Inflammatory macrophage (primary cell): Measurements from ENCODE around the gene SUPT20H.
A peak's percentile ranks its signal among the peaks of the same experiment; 100 is the strongest.

Experiments used
- DNase-seq, 2 donors: peaks; one replicate each; pipeline ENCODE4 v3.0.0-alpha.2; 2020 to 2022
- total RNA-seq, 18 experiments: gene quantifications; one replicate each; lab custom pipeline; 2026; ENCODE audit warnings: mixed read lengths in 6 of 18, inconsistent platforms in 2 of 18; lab: John Stamatoyannopoulos, UW

The SUPT20H gene
- total RNA-seq: 17.4 to 72.7 (median 37.9) reads per million in 18 experiments

DNA sequence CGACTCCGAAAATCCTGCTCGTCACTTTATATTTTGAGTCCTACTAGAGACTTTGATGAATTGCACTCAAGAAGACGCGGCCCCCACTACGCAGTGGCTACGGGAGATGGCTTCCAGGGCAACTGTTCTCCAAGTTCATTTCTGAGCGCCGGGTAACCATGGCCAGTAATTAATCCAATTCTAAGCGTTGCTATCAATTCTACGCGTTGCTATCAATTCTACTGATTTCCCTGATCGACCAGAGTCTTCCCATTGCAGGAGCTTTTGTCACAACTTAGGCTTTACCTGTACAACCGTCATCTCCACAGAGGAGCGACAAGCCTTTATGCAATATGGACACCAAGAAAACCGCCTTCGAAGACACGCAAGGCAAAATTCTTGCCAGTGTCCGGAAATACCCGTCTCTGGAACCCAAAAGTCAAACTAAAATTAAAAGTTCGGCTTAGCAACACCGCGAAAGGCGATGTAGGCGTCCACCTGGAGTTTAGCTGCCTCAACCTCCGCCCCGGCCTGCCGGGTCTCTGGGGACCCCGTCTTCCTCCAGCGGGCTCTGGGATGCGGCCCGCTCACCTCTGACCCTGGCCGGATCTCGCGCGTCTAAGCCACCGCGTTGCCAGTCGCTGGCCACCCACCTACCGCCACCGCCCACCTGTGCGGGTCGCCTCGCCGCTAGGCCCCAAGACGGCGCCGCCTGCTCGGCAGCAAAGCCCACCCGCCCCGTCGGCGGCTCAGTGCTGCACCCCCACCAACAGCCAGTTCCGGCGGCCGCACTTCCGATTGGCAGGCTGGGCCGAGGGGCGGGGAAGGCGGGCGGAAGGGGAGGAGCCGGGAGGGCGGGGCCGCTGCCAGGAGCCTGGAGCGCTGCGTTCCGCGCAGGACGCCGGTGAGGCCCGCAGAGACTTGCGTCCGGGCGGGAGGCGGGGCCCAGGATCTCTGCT, at the start of gene SUPT20H:
Gene SUPT20H, minus strand, starts transcription at position 779 of the 938 bp plus-strand sequence. CDS start 8,198 bp downstream, outside the sequence.
- peak; percentile 91 to 93 for DNase-seq

DNA sequence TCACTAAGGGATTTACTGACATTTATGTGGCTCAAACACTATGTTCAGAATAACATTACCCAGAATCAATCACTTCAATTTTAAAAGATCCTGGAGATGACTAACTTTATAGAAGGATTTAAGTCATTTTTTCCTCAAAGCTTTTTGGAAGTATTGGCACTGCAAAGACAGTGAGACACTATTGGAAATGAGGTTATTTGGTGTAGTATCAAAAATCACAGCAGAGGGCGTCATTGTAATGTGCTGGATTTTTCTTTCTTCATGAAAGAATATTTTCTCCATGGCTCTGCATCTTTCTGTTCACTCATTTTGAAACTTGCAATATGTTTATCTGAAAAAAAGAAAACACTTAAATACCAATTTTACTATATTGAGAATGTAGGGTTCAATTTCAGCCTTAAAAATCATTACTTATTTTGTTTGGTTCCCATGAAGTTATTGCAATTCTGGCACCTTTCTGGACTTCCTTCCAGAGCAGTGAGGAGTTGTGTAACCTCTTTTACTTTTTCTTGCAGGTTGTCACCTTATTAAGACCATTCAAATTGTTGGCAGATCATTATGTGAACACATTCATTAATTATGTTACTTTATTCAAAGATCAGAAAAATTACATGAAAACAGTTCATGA, 49.7 kb upstream of the SUPT20H start:
- no peak for DNase-seq

DNA sequence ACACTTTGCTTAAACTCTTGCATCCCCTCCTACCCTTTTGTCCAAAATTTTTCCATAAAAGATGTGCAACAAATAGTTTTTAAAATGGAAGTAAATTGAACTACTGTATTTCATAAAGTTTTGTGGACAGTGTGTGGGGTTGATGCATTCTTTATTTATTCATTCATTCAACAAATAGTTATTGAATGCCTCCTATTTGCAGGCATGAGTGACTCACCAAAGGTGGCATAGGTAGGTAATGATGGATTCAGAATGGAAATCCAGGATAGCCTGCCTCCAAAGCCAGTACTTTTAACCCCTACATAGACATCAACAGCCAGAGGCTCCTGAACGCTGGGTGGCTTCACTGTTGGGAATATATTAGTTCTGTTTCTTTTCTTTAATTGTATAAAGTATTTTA, 48.4 kb upstream of the SUPT20H start:
- DNase-seq: no peak

DNA sequence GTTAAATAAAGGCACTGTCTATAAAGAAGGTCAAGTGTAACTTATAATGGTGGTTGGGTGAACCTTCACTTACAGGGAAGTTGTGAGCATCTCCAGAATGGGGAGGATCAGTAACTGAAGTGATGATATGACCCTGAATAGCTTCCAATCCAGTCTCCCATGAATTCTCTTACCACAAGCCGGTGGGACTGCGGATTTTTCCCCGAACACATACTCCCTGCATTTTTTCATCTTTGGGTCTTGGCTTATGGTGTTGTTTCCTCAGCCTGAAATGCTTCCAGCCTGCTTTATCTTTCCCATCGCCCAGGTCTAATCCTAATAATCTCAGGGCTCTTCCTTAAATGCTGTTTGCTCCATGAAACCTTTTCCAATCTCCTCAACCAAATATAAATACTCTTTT, 48.0 kb upstream of the SUPT20H start:
- no peak for DNase-seq

DNA sequence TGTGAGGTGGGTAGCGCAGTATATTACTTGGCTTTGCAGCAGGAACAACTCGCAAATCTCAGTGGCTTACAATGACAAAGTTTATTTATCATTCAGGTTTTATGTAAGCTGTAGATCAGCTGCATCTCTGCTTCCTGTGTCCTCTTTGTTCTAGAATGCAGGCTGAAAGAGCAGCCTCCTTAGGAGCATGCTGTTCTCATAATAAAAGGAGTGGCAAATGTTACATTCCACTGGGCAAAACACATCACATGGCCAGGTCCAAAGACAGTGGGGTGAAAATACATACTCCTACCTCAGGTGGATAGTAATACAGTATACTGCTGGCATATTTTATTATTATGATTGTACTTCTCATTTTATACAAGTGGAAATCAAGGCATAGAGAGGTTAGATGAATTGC, 47.2 kb upstream of the SUPT20H start:
- no peak for DNase-seq

DNA sequence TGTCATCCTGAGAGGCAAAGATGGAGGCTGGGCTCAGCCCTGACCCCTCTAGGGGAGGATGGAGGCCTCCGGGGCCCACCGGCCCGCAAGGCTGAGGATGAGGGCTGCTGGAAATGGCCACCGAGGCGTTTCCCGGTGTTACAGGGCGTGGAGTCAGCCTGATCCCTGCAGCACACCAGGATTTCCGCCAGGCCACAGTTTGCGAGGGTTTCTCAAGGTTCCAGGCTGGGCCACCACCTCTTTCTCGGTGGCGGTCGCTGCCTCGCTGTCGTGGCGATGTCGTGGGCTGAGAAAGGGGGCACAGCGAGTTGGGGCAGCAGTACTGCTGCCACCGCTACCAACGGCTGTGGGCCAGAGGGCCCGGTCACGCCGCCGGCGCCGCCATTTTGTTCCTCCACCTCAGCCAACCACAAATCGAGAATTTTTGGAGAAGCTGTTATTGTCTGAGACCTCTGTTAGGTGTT, 45.8 kb upstream of the SUPT20H start, which contains the start of gene CSNK1A1L:
Gene CSNK1A1L, minus strand, starts transcription at position 414 of the 464 bp plus-strand sequence. Its CDS starts 408 bp downstream, at position 6.
- DNase-seq: no peak

DNA sequence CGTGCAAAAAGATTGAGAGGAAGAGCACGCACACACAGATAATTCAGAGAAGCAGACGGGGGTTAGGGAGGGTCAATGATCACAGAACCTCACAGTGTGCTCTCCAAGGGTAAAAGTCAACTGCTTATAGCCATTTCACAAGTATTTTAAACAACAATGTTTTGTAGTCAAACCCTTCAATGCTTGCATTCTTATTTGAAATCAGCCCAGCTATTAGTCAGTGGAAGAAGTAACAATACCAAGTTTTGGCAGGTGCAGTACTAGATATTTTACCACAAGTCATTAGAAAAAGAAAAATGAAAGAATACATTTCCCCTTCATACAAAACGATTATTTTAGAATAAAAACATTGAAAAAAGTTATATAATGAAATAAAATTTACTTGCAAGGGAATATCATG, 43.4 kb upstream of the SUPT20H start:
- no peak for DNase-seq

DNA sequence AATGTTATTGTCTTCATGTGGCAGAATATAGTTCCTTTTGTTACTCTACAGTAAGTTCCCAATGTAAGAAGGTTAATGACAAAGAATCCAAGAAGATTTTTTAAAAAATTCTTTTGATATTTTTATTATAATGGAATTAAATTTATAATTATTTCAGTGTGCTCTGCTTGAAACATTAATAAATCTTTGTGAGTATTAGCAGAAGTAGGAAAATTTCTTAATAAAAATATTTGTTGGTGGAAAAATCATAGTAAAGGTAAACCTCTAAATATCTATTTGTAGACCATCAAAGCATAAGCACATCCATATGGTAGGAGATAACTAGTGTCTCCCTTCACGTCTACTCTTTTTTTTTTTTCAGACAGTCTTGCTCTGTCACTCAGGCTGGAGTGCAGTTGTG, 41.7 kb upstream of the SUPT20H start:
- no peak for DNase-seq

DNA sequence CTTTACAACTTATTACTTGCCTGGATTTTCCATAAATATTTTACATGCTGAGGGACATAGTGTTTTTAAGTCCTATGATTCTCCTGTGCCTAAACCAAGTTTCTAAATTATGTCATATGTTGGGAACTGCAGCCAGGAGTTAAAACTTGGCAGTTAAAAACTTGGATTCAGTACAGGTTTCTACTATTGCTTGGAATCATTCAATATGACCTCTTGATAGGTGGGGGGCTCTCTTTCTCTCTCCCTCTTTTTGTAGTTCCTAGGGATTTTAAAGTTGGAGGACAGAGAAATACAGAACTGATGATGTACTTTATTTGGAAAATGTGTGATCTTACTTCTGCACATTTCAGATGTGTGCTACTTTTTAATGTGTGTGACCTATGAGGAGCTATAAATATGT, 41.2 kb upstream of the SUPT20H start:
- no peak for DNase-seq

DNA sequence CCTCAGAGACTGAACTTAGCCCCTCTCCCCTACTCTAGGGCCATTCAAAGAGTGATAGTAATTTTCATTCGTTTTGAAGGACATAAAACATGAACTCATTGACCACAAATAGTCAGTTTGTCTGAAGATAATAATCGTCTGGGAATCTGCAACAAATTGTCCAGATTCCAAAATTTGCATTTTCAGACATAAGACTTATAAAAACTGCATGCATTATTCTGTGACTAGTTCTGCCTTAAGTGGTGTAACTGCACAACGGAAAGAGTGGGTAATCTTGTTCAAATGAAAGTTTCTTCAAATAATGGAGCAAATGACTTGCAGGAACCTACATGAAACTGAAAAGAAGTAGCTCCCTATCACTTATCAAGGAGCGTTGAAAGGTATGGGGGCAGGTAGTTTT, 37.6 kb upstream of the SUPT20H start:
- no peak for DNase-seq

DNA sequence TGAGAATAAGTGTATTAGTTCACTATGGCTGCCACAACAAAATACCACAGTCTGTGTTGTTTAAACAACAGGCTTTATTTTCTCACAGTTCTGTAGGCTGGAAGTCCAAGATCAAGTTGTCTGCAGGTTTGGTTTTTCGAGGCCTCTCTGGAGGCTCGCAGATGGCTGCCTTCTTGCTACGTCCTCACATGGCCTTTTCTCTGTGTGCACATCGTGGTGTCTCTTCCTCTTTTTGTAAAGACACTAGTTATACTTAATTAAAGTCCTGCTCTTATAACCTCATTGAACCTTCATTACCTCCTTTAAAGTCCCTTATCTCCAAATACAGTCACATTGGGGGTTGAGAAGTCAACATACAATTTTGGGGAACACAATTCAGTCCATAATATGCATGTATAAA, 35.4 kb upstream of the SUPT20H start:
- DNase-seq: no peak

DNA sequence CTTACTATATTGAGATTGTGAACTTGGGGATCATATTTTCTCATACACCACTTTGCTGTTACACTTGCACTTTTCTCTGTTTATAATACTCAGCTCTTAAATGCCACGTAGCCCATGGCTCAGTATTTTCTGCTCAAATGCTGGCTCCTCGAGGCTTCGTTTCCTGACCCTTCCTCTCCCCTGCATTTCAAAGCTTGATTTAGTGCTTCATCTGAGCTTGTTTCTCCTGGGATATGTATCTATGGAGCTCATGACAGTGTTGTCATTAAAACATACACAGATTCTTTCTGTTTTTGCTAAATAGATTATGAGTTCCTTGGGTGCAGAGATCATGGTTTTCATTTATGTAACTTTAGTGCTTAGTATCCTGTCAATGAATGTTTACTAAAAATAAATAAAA, 34.6 kb upstream of the SUPT20H start:
- no peak for DNase-seq

DNA sequence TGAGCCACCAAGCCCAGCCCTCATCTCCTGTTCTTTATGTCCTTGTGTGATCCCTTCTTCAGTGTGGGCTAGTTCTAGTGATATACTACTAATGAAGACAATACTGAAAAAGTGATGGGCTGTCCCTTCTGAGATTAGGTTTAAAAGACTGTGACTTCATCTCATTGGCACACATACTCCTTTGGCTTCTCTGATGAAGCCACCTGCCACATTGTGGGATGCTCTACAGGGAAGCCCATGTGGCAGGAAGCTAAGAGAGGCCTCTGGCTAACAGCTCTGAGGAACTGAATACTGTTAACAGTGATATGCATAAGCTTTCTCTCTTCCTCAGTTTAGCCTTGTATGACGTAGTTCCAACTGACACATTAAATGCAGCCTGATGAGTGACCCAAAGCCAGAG, 32.3 kb upstream of the SUPT20H start:
- no peak for DNase-seq

DNA sequence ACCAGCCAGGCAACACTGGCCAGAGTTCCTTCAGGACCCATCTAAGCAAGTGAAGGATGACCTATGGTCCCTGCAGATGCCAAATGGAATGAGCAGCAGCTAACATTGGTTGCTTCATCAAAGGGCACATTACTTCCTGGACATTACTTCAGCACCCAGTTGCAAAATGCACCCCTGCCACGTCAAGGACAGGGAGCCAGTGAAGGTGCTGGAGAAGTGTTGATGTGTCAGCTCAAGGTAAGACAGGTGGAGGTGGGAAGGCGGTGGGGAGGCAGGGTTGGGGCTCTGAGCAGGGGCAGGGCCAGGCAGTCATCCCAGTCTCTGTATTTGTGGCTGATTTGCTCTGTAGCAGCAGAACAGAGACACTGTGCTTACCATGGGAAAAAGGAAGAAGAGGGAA, 31.4 kb upstream of the SUPT20H start:
- DNase-seq: peak in 1 of 2 donors; percentile 20

DNA sequence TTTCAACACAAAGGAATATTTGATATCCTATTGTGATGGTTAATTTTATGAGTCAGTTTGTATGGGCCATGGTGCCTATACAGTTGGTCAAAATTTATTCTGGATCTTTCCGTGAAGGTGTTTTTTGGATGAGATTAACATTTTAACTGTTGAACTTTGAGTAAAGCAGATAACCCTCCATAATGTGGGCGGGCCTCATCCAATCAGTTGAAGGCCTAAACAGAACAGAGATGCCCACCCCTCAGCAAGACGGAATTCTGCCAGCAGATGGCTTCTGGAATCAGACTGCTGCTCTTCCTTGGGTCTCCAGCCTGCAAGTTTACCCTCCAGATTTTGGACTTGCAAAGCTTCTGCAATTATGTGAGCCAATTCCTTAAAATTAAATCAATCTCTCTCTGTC, 30.0 kb upstream of the SUPT20H start:
- no peak for DNase-seq

DNA sequence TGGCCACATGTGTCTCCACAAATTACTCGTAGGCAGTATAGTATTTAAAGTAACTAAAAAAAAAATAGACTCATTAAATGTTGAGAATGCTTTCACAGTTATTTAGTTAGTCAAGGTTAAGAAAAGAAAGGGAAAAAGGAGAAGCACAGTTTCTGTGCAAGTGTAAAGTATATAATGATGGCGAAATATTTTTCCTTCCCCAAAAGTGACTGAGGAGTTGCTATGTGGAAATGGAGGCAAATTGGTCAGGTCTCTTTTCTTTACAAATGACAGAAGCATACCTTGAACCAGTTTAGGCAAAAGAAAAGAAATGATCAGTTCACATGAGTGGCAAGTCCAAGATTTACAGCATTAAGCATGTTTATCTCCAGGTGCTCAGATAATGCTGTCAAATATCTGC, 28.0 kb upstream of the SUPT20H start:
- peak; percentile 15 to 73 for DNase-seq

DNA sequence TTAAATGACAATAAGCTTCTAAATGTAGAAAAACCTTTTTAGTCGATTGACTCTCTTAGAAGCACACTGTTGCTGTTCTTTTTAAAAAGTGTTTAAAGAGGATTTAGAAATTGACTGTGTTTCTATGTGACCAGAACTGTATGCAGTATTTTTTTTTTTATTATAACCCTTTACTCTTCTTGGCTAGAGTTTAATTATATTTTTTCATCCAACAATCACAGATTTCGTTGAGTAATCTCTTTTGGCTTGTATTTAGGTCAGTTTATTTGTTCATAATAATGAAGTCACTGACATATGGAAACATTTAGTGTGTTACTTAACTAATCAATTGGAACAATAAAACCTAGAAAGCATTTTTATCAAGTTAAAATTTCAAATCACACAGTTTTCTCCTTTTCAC, 26.1 kb upstream of the SUPT20H start:
- no peak for DNase-seq

DNA sequence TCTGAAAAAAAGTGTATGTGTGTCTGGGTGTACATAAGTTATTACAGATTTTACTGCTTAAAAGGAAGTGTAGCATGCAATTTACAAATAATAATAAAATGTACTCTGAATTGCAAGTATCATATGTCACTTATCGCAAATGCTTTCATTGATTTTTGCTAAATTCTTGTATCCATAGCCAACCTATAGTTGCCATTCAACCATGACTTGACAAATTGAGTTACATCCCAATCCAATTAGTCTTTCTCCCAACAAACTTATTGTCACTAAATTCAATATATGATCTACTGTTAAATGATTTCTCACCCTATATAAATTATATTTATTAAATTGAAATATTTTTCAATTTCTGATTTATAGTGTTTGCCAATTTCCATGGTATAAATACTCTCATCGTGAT, 17.3 kb upstream of the SUPT20H start:
- no peak for DNase-seq

DNA sequence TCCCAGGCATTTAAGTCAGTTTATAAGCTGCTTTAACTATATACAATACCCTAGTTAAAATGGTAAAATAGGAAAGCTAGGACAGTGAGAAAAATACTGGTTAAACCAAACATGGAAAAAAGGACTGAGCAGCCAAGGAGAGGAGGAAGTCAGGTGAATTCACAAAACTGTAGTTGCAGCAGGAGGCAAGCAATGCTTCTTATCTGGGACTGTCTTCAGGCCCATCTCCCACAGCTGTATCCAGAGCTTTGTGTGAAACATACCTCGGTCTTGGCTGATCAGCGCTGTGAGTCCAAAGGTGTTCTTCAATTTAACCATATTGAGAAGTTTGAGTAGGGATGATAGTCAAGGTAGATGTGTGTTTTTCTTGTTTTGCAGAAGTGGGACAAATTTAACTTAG, 15.7 kb upstream of the SUPT20H start:
- no peak for DNase-seq

DNA sequence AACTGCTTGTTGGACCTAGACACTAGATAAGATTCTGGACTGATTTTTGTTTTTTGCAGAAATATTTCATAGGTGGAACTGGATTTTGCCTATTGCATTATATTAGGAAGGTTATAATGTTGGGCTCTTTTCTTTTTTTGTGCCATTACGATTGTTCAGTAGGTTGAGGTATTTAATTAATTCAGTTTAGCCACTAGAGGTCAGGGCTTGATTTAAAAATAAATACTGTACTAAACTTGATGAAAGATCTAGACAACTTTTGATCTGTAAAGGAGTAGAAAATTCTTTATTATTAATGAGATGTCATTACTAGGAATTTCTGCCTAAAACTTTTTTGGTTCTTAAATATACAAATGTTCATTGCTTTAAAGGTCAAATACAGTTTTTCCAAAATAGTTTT, 15.2 kb upstream of the SUPT20H start:
- DNase-seq: peak in 1 of 2 donors; percentile 36

DNA sequence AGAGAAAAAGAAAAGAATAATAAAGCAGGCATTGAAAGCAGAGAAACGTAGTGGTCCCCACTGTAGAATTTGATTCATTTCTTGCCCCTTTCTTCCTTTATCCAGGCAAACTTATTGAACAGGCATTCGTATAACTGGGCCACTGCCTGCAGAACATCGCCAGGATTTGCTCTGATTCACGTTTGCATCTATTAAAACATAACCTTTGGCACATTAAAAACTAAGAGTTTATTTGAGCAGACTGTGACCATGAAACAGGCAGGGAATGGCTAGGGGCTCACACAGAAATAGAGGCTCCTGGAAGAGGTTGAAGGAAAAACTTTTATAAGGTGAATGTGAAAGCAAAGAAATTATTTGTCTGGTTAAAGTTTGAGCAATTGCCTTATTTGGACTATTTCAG, 12.5 kb upstream of the SUPT20H start:
- no peak for DNase-seq

DNA sequence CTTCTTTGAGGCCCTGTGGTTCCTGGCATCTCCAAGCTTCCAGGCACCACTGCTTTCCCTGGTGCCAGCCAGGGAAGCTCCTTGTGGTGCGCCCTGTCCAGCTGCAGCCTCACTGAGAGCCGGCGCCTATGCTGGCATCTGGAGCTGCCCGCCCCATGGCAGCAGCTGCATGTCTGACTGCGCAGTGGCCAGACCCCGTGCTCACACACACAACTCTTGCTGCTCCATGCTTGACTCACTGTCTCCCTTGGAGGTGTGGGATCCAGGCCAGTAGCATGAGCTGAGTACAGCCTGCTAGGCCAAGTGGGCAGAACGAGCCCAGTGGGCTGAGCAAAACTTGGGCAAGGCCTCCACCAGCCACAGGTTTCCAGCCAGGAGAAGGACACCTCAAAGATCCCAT, 11.5 kb upstream of the SUPT20H start:
- DNase-seq: no peak

DNA sequence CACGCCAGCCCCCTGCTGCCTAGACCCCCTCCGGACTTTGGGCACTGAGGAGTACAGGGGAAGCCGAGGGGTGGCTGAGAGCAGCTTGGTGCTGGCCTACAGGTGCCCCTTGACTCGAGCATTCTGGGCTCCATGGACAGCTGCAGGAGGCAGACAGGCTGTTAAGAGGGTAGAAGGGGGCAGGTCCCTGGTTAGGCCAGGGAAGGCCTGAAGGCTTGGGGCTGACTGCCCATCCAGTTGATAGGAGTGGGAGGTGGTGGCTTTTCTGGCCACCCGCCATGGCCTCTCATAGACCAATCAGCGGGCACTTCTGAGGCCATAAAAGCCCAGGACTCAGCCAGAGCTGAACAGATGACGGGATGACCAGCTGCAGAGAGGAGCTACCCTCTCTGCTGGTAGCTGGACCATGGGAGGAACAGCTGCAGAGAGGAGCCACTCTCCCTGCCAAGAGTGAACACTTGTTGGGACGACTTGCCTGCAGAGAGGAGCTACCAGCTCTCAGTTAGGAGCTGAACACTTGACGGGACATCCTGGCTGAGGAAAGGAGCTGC, 10.7 kb upstream of the SUPT20H start:
- DNase-seq: no peak
